WTC11 (cell line): ENCODE data around the gene ZNF417. TPM values are rescaled to one million over a fixed set of nuclear protein-coding genes. Genes with fewer than 3 reads are reported as not detected.

Source experiments
- ATAC-seq: fragments of 200-7000 bp; cut with Tn5 transposase; 2 replicates; pipeline ENCODE4 v1.10.0; 2021; ENCODE audit warnings: mild to moderate bottlenecking, moderate library complexity
- CTCF ChIA-PET: fragments of 300-600 bp; sonication (Branson Sonifier 250); formaldehyde crosslinking; loops from one replicate; lab custom pipeline; 2021; ENCODE audit warnings: antibody characterized with exemption; lab: Charles Lee
- POLR2A ChIA-PET: fragments of 350-600 bp; sonication (Branson Sonifier 250); formaldehyde crosslinking; loops from one replicate; lab custom pipeline; 2021; ENCODE audit warnings: antibody characterized with exemption; lab: Charles Lee
- DNase-seq: peaks from one replicate; pipeline ENCODE4 v3.0.0; 2021; ENCODE audit warnings: low spot score
- H3K27ac Mint-ChIP-seq: 2 replicates; pipeline ENCODE4 v1.8.0; 2021; ENCODE audit warnings: mixed read lengths
- H3K27me3 Mint-ChIP-seq: 2 replicates; pipeline ENCODE4 v1.8.0; 2021; ENCODE audit warnings: low read depth, mild to moderate bottlenecking, moderate library complexity, mixed read lengths
- H3K36me3 Mint-ChIP-seq: 2 replicates; pipeline ENCODE4 v1.8.0; 2021; ENCODE audit warnings: mixed read lengths
- H3K4me1 Mint-ChIP-seq: 2 replicates; pipeline ENCODE4 v1.8.0; 2022; ENCODE audit warnings: mixed read lengths
- H3K4me3 Mint-ChIP-seq: 2 replicates; pipeline ENCODE4 v1.8.0; 2021; ENCODE audit warnings: mild to moderate bottlenecking, moderate library complexity, mixed read lengths
- H3K9me3 Mint-ChIP-seq: 2 replicates; pipeline ENCODE4 v1.8.0; 2021; ENCODE audit warnings: mixed read lengths
- ATF1 ChIP-seq: sonication (generic); formaldehyde crosslinking; IDR thresholded peaks from 2 replicates; pipeline ENCODE4 v1.8.1; 2023; ENCODE audit warnings: mild to moderate bottlenecking, moderate library complexity, missing genetic modification reagents
- ATF3 ChIP-seq: sonication (generic); formaldehyde crosslinking; conservative IDR thresholded peaks from 2 replicates; pipeline ENCODE4 v1.8.1; 2022; ENCODE audit warnings: mild to moderate bottlenecking, missing genetic modification reagents
- CTCF ChIP-seq: fragments of 200-600 bp; IDR thresholded peaks from 2 replicates; pipeline ENCODE4 v1.8.0; 2022; ENCODE audit warnings: antibody characterized with exemption
- E2F5 ChIP-seq: sonication (generic); formaldehyde crosslinking; IDR thresholded peaks from 2 replicates; pipeline ENCODE4 v1.8.1; 2022; ENCODE audit warnings: mild to moderate bottlenecking, moderate library complexity, missing genetic modification reagents
- ELF4 ChIP-seq: sonication (generic); formaldehyde crosslinking; IDR thresholded peaks from 2 replicates; pipeline ENCODE4 v1.8.1; 2022; ENCODE audit warnings: low read depth, mild to moderate bottlenecking, moderate library complexity, missing genetic modification reagents
- ESRRA ChIP-seq: sonication (generic); formaldehyde crosslinking; IDR thresholded peaks from 2 replicates; pipeline ENCODE4 v1.8.1; 2022; ENCODE audit warnings: mild to moderate bottlenecking, missing genetic modification reagents, borderline replicate concordance
- JUN ChIP-seq: sonication (generic); formaldehyde crosslinking; IDR thresholded peaks from 2 replicates; pipeline ENCODE4 v1.8.0; 2023; ENCODE audit warnings: mild to moderate bottlenecking, missing genetic modification reagents
- KAT7 ChIP-seq: sonication (generic); formaldehyde crosslinking; IDR thresholded peaks from 2 replicates; pipeline ENCODE4 v1.8.1; 2023; ENCODE audit warnings: missing genetic modification reagents, mild to moderate bottlenecking, borderline replicate concordance
- MYBL2 ChIP-seq: sonication (generic); formaldehyde crosslinking; IDR thresholded peaks from 2 replicates; pipeline ENCODE4 v1.8.1; 2023; ENCODE audit warnings: mild to moderate bottlenecking, moderate library complexity, missing genetic modification reagents
- NR2C2 ChIP-seq: sonication (generic); formaldehyde crosslinking; IDR thresholded peaks from 2 replicates; pipeline ENCODE4 v1.8.0; 2022; ENCODE audit warnings: mild to moderate bottlenecking, missing genetic modification reagents
- OVOL2 ChIP-seq: fragments of 250-450 bp; sonication (Bioruptor Pico); IDR thresholded peaks from 2 replicates; pipeline ENCODE4 v1.9.0; 2021; ENCODE audit warnings: mild to moderate bottlenecking, borderline replicate concordance
- PREB ChIP-seq: sonication (generic); formaldehyde crosslinking; IDR thresholded peaks from 2 replicates; pipeline ENCODE4 v1.8.1; 2022; ENCODE audit warnings: mild to moderate bottlenecking, missing genetic modification reagents, moderate library complexity, borderline replicate concordance
- RORB ChIP-seq: fragments of 250-450 bp; sonication (Bioruptor Pico); IDR thresholded peaks from 2 replicates; pipeline ENCODE4 v1.9.0; 2021; ENCODE audit warnings: mild to moderate bottlenecking
- ZNF138 ChIP-seq: sonication (generic); formaldehyde crosslinking; conservative IDR thresholded peaks from 2 replicates; pipeline ENCODE4 v1.8.1; 2022; ENCODE audit warnings: mild to moderate bottlenecking, moderate library complexity, missing genetic modification reagents
- ZNF232 ChIP-seq: sonication (generic); formaldehyde crosslinking; IDR thresholded peaks from 2 replicates; pipeline ENCODE4 v1.8.0; 2022; ENCODE audit warnings: mild to moderate bottlenecking, missing genetic modification reagents
- ZNF396 ChIP-seq: fragments of 250-450 bp; sonication (Bioruptor Pico); IDR thresholded peaks from 2 replicates; pipeline ENCODE4 v1.8.0; 2021; ENCODE audit warnings: mild to moderate bottlenecking, moderate library complexity, borderline replicate concordance
- ZNF423 ChIP-seq: fragments of 250-450 bp; sonication (Bioruptor Pico); IDR thresholded peaks from 2 replicates; pipeline ENCODE4 v2.1.2; 2022; ENCODE audit warnings: mild to moderate bottlenecking, moderate library complexity
- total RNA-seq: library from RNA; stranded (reverse); gene quantifications from 3 replicates; pipeline ENCODE4 v1.2.3, GENCODE V29; 2021
- TF ChIP-seq, protein P1 (sequence below): sonication (generic); formaldehyde crosslinking; IDR thresholded peaks from 2 replicates; pipeline ENCODE4 v1.8.1; 2023; ENCODE audit warnings: mild to moderate bottlenecking, missing genetic modification reagents, moderate library complexity
- TF ChIP-seq, protein P2 (sequence below): sonication (generic); formaldehyde crosslinking; IDR thresholded peaks from 2 replicates; pipeline ENCODE4 v1.8.0; 2022; ENCODE audit warnings: mild to moderate bottlenecking, missing genetic modification reagents
- TF ChIP-seq, protein P3 (sequence below): fragments of 250-450 bp; sonication (Bioruptor Pico); IDR thresholded peaks from 2 replicates; pipeline ENCODE4 v1.9.0; 2021; ENCODE audit warnings: mild to moderate bottlenecking, borderline replicate concordance
- TF ChIP-seq, protein P4 (sequence below): sonication (generic); formaldehyde crosslinking; IDR thresholded peaks from 2 replicates; pipeline ENCODE4 v1.8.0; 2023; ENCODE audit warnings: mild to moderate bottlenecking, missing genetic modification reagents

ZNF417 gene
- total RNA-seq, 1 experiment from 2014 or later, result 22.6 TPM

DNA sequence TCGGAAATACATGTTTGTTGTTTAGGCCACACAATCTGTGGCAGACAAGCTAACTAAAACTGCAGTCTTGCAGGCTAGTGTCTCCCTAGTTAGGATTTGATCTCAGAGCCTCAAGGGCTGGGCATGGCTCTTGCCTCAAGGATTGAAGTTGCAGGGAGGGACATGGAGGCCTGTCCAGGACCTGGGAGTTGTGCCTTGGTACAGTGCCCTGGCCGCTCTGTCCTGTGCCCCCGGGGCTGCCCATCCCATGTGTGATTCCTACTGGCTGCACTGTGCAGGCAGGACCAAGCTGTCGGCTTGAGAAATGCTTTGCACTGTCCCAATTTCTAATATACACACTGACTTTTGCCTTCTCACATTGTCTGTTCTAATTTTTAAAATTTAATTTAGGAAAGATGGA, 38.6 kb upstream of the ZNF417 start:
- no peaks in the 10 kb centered on the region for H3K4me1 Mint-ChIP-seq
- ATAC-seq, result no peak
- H3K27me3 Mint-ChIP-seq, result peaks cover 53% of the 10 kb centered on the region
- TF ChIP-seq KAT7 (CRISPR knock-in tag) (no peak), ESRRA (CRISPR knock-in tag) (no peak), ELF4 (CRISPR knock-in tag) (no peak), ATF1 (no peak), RORB (no peak), ZNF138 (CRISPR knock-in tag) (no peak)
- TF ChIP-seq, protein P1, sequence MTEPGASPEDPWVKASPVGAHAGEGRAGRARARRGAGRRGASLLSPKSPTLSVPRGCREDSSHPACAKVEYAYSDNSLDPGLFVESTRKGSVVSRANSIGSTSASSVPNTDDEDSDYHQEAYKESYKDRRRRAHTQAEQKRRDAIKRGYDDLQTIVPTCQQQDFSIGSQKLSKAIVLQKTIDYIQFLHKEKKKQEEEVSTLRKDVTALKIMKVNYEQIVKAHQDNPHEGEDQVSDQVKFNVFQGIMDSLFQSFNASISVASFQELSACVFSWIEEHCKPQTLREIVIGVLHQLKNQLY (CRISPR knock-in tag), result no peak
- TF ChIP-seq, protein P2, sequence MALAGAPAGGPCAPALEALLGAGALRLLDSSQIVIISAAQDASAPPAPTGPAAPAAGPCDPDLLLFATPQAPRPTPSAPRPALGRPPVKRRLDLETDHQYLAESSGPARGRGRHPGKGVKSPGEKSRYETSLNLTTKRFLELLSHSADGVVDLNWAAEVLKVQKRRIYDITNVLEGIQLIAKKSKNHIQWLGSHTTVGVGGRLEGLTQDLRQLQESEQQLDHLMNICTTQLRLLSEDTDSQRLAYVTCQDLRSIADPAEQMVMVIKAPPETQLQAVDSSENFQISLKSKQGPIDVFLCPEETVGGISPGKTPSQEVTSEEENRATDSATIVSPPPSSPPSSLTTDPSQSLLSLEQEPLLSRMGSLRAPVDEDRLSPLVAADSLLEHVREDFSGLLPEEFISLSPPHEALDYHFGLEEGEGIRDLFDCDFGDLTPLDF (CRISPR knock-in tag), result no peak
- TF ChIP-seq, protein P3, sequence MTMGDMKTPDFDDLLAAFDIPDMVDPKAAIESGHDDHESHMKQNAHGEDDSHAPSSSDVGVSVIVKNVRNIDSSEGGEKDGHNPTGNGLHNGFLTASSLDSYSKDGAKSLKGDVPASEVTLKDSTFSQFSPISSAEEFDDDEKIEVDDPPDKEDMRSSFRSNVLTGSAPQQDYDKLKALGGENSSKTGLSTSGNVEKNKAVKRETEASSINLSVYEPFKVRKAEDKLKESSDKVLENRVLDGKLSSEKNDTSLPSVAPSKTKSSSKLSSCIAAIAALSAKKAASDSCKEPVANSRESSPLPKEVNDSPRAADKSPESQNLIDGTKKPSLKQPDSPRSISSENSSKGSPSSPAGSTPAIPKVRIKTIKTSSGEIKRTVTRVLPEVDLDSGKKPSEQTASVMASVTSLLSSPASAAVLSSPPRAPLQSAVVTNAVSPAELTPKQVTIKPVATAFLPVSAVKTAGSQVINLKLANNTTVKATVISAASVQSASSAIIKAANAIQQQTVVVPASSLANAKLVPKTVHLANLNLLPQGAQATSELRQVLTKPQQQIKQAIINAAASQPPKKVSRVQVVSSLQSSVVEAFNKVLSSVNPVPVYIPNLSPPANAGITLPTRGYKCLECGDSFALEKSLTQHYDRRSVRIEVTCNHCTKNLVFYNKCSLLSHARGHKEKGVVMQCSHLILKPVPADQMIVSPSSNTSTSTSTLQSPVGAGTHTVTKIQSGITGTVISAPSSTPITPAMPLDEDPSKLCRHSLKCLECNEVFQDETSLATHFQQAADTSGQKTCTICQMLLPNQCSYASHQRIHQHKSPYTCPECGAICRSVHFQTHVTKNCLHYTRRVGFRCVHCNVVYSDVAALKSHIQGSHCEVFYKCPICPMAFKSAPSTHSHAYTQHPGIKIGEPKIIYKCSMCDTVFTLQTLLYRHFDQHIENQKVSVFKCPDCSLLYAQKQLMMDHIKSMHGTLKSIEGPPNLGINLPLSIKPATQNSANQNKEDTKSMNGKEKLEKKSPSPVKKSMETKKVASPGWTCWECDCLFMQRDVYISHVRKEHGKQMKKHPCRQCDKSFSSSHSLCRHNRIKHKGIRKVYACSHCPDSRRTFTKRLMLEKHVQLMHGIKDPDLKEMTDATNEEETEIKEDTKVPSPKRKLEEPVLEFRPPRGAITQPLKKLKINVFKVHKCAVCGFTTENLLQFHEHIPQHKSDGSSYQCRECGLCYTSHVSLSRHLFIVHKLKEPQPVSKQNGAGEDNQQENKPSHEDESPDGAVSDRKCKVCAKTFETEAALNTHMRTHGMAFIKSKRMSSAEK (CRISPR knock-in tag), result no peak
- TF ChIP-seq, protein P4, sequence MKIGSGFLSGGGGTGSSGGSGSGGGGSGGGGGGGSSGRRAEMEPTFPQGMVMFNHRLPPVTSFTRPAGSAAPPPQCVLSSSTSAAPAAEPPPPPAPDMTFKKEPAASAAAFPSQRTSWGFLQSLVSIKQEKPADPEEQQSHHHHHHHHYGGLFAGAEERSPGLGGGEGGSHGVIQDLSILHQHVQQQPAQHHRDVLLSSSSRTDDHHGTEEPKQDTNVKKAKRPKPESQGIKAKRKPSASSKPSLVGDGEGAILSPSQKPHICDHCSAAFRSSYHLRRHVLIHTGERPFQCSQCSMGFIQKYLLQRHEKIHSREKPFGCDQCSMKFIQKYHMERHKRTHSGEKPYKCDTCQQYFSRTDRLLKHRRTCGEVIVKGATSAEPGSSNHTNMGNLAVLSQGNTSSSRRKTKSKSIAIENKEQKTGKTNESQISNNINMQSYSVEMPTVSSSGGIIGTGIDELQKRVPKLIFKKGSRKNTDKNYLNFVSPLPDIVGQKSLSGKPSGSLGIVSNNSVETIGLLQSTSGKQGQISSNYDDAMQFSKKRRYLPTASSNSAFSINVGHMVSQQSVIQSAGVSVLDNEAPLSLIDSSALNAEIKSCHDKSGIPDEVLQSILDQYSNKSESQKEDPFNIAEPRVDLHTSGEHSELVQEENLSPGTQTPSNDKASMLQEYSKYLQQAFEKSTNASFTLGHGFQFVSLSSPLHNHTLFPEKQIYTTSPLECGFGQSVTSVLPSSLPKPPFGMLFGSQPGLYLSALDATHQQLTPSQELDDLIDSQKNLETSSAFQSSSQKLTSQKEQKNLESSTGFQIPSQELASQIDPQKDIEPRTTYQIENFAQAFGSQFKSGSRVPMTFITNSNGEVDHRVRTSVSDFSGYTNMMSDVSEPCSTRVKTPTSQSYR (CRISPR knock-in tag), result no peak
- no peak for DNase-seq
- POLR2A ChIA-PET, result no interaction called here
- H3K36me3 Mint-ChIP-seq, result peaks cover 14% of the 10 kb centered on the region
- H3K4me3 Mint-ChIP-seq, result no peak overlapping the region
- H3K27ac Mint-ChIP-seq, result no peak overlapping the region
- CTCF ChIA-PET, result no interaction called here
- H3K9me3 Mint-ChIP-seq, result peaks cover 50% of the 10 kb centered on the region

DNA sequence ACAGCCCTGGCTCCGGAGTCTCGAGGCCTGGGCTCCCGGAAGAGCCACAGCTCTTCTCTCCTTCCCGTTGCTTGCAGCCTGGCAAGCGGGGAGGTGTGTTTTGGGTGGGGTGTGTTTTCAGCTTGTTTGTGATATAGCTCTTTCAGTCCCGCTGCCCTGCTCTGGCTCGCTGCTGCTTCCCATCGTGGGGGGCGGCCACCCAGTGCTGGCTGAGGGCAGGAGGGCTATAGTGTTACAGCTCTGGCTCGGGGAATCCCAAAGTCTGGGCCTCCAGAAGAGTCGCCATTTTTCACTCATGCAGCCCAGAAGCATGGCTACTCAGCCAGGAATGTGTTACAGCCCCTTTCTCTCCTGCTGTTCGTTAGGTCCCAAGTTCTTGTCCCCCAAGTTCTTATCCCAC, 33.3 kb upstream of the ZNF417 start:
- no peak overlapping the region for H3K27ac Mint-ChIP-seq
- no peak overlapping the region for H3K4me3 Mint-ChIP-seq
- POLR2A ChIA-PET, result interaction anchor here (1.0 kb wide), 1 partner anchor 53 kb away, joined by 3 read pairs; the partner anchor contains the start of gene ZNF606
- H3K36me3 Mint-ChIP-seq, result 0 out of 2 replicates have a peak, but pooled peaks cover 3% of the 10 kb centered on the region
- H3K27me3 Mint-ChIP-seq, result peaks cover 40% of the 10 kb centered on the region
- DNase-seq, result no peak
- CTCF ChIA-PET, result interaction anchor here (0.8 to 2.3 kb wide), 2 partner anchors 53 to 319 kb away, joined by 4 to 10 read pairs; partner anchors contain the start of gene ZNF606
- H3K9me3 Mint-ChIP-seq, result peaks cover 27% of the 10 kb centered on the region
- no peak for ATAC-seq
- peaks cover 13% of the 10 kb centered on the region for H3K4me1 Mint-ChIP-seq
- no peak for TF ChIP-seq JUN
- no peak for TF ChIP-seq MYBL2 (CRISPR knock-in tag)
- TF ChIP-seq ZNF423 (CRISPR knock-in tag), result no peak
- TF ChIP-seq ZNF232, result no peak
- no peak for TF ChIP-seq ZNF396 (CRISPR knock-in tag)
- TF ChIP-seq OVOL2 (CRISPR knock-in tag), result no peak
- no peak for TF ChIP-seq NR2C2 (CRISPR knock-in tag)
- TF ChIP-seq CTCF, result no peak
- TF ChIP-seq E2F5 (CRISPR knock-in tag), result no peak
- TF ChIP-seq PREB (CRISPR knock-in tag), result no peak
- TF ChIP-seq ATF3 (CRISPR knock-in tag), result no peak
